Measurements from ENCODE around the gene GFM2. TPM values are rescaled to one million over a fixed set of nuclear protein-coding genes. Genes with fewer than 3 reads are reported as not detected.

Gene GFM2
- total and polyA plus RNA-seq, 2 donors from 2014 or later = 18.9 to 28.0 TPM

- no peaks in the 10 kb centered on the region for H3K27me3 ChIP-seq (ENCODE audit: control insufficient read depth, insufficient read depth, low read length)
- no peak for FAIRE-seq
- peak overlapping the region; percentile 98 to 100 (median 99) for H3K4me3 ChIP-seq (ENCODE audit: low read length in 3 of 3)
- H3K9me3 ChIP-seq (ENCODE audit: control insufficient read depth in 2 of 3, insufficient read depth in 1 of 3, low read length in 3 of 3) = no peaks in the 10 kb centered on the region
- DNase-seq = peak in 2 of 5 donors; percentile 76 to 82
- peak overlapping the region; percentile 93 to 97 (median 96) for H3K9ac ChIP-seq (ENCODE audit: low read length in 3 of 3)
- peak; percentile 23 for TF ChIP-seq CTCF (IDR thresholded peaks at IDR 0.05; ENCODE audit: borderline replicate concordance, extremely low read depth, insufficient read depth)
- intact Hi-C loops (cut with DNase I) = no loop called here
- peak overlapping the region; percentile 59 to 69 for H3K27ac ChIP-seq (ENCODE audit: low read depth in 2 of 2, low read length in 2 of 2)
- H3K36me3 ChIP-seq (ENCODE audit: control insufficient read depth in 2 of 3, insufficient read depth in 3 of 3, low read length in 3 of 3) = peaks cover 0 to 14% (median 2%) of the 10 kb centered on the region in 3 donors
- H3K4me1 ChIP-seq (ENCODE audit: control insufficient read depth in 2 of 3, insufficient read depth in 2 of 3, low read depth in 1 of 3, low read length in 3 of 3) = peaks cover 0 to 13% (median 5%) of the 10 kb centered on the region in 3 donors
Observed at GRCh38 chr5:74766418-74766848, 484 bp downstream of the GFM2 start.

- Histone ChIP-seq H3K27ac (ENCODE audit: low read depth in 2 of 2, low read length in 2 of 2) (no peak overlapping the region), H3K36me3 (ENCODE audit: control insufficient read depth in 2 of 3, insufficient read depth in 3 of 3, low read length in 3 of 3) (peaks cover 0 to 10% (median 2%) of the 10 kb centered on the region in 3 donors), H3K27me3 (ENCODE audit: control insufficient read depth, insufficient read depth, low read length) (no peaks in the 10 kb centered on the region), H3K4me3 (ENCODE audit: low read length in 3 of 3) (peak overlapping the region; percentile 98 to 100 (median 99)), H3K9ac (ENCODE audit: low read length in 3 of 3) (peak overlapping the region; percentile 93 to 97 (median 96)), H3K9me3 (ENCODE audit: control insufficient read depth in 2 of 3, insufficient read depth in 1 of 3, low read length in 3 of 3) (no peaks in the 10 kb centered on the region), H3K4me1 (ENCODE audit: control insufficient read depth in 2 of 3, insufficient read depth in 2 of 3, low read depth in 1 of 3, low read length in 3 of 3) (peaks cover 0 to 13% (median 5%) of the 10 kb centered on the region in 3 donors)
- DNase-seq (no peak), FAIRE-seq (no peak)
- intact Hi-C loops (cut with DNase I) = no loop called here
- no peak for TF ChIP-seq CTCF (IDR thresholded peaks at IDR 0.05; ENCODE audit: borderline replicate concordance, extremely low read depth, insufficient read depth)
Observed at GRCh38 chr5:74765929-74766328, 988 bp downstream of the GFM2 start.

DNA sequence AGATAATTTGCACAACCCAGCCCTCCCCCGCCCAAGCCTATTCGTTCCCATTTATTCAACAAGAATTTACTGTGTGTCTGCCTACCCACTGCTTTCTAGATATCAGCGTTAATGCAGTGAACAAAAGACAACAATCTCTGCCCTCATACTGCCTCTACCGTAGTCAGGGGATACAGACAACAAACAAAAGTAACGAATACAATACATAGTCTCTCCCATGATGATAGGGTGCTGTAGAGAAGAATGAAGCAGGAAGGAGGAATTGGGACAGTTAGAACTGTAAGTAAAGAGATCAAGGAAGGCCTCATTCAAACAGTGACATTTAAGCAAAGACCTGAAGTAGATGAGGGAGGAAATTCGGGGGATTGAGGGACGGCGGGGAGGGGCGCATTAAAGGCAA, 1.7 kb downstream of the GFM2 start:
- intact Hi-C loops (cut with DNase I) = no loop called here
- Histone ChIP-seq H3K36me3 (ENCODE audit: control insufficient read depth in 2 of 3, insufficient read depth in 3 of 3, low read length in 3 of 3) (peaks cover 0 to 5% (median 4%) of the 10 kb centered on the region in 3 donors), H3K27ac (ENCODE audit: low read depth in 2 of 2, low read length in 2 of 2) (no peak overlapping the region), H3K4me3 (ENCODE audit: low read length in 3 of 3) (peak overlapping the region in 2 of 3 donors; percentile 16 to 100), H3K4me1 (ENCODE audit: control insufficient read depth in 2 of 3, insufficient read depth in 2 of 3, low read depth in 1 of 3, low read length in 3 of 3) (peaks cover 0 to 13% (median 5%) of the 10 kb centered on the region in 3 donors), H3K9ac (ENCODE audit: low read length in 3 of 3) (no peak overlapping the region), H3K9me3 (ENCODE audit: control insufficient read depth in 2 of 3, insufficient read depth in 1 of 3, low read length in 3 of 3) (no peaks in the 10 kb centered on the region), H3K27me3 (ENCODE audit: control insufficient read depth, insufficient read depth, low read length) (no peaks in the 10 kb centered on the region)
- peak in 1 of 5 donors; percentile 5 for DNase-seq
- FAIRE-seq = no peak
- TF ChIP-seq CTCF (IDR thresholded peaks at IDR 0.05; ENCODE audit: borderline replicate concordance, extremely low read depth, insufficient read depth) = no peak

- intact Hi-C loops (cut with DNase I) = no loop called here
- H3K4me1 ChIP-seq (ENCODE audit: control insufficient read depth in 2 of 3, insufficient read depth in 2 of 3, low read depth in 1 of 3, low read length in 3 of 3) = peaks cover 0 to 13% (median 5%) of the 10 kb centered on the region in 3 donors
- H3K27ac ChIP-seq (ENCODE audit: low read depth in 2 of 2, low read length in 2 of 2) = no peak overlapping the region
- no peak overlapping the region for H3K4me3 ChIP-seq (ENCODE audit: low read length in 3 of 3)
- H3K9ac ChIP-seq (ENCODE audit: low read length in 3 of 3) = no peak overlapping the region
- peaks cover 0 to 7% (median 3%) of the 10 kb centered on the region in 3 donors for H3K36me3 ChIP-seq (ENCODE audit: control insufficient read depth in 2 of 3, insufficient read depth in 3 of 3, low read length in 3 of 3)
- TF ChIP-seq CTCF (IDR thresholded peaks at IDR 0.05; ENCODE audit: borderline replicate concordance, extremely low read depth, insufficient read depth) = no peak
- DNase-seq = no peak
- no peak for FAIRE-seq
- H3K27me3 ChIP-seq (ENCODE audit: control insufficient read depth, insufficient read depth, low read length) = no peaks in the 10 kb centered on the region
- no peaks in the 10 kb centered on the region for H3K9me3 ChIP-seq (ENCODE audit: control insufficient read depth in 2 of 3, insufficient read depth in 1 of 3, low read length in 3 of 3)
Observed at GRCh38 chr5:74763504-74763903, 3.4 kb downstream of the GFM2 start.

Data from kidney (tissue), 14 donors.